OCI-M2 (cell line): ENCODE results near the gene C2orf42.
A peak's percentile ranks its signal among the peaks of the same experiment; 100 is the strongest.
"Not testable (repeated sequence)": the region's sequence is repeated elsewhere in the genome, so short reads cannot be mapped to it uniquely, and the experiment has no call there.

Experiments
- DNase-seq: peaks from one replicate; lab custom pipeline; 2025; ENCODE audit not compliant: unreplicated experiment; lab: John Stamatoyannopoulos, UW

The C2orf42 gene

DNA sequence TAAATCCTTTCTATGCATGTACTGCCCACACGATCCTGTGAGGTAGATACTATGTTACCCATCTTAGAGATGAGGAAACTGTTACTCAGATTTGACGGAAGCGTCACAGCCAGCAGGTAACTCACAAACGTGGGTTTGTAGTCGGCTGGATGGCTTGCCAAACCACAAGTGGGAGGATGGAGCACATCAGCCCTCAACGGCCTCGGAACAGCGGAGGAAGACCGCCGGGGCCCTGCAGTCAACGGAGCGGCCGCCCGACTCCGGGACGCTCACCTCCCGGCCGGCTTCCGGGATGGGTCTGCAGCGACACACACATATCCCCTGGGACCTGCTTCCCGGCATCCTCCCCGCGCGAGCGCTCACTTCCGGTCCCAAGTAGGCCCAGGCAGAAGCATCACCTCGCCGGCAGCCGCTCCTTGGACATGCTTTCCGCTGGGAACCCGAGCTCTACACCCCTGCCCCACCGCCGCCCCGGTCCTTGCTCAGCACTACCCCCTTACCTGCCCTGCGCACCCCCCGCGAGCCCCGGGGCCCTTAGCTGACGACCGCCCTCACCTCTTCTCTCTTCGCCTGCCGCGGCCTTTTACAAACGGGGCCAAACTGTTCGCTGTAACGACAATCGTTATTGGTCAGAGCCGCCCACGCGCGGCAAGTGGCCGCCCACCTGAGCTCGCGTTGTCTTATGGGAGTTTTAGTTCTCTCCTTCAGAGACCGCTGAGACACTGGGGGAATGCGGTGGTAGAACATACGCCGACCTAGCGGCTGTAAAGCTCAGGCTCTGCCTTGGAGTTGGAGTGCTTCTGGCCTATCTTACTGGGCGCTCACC lies at the start of gene C2orf42:
TSS of gene C2orf42 (minus strand) at position 602 of the 826 bp plus-strand sequence. CDS start 9,034 bp downstream, outside the sequence.
- DNase-seq: peak; percentile 65

DNA sequence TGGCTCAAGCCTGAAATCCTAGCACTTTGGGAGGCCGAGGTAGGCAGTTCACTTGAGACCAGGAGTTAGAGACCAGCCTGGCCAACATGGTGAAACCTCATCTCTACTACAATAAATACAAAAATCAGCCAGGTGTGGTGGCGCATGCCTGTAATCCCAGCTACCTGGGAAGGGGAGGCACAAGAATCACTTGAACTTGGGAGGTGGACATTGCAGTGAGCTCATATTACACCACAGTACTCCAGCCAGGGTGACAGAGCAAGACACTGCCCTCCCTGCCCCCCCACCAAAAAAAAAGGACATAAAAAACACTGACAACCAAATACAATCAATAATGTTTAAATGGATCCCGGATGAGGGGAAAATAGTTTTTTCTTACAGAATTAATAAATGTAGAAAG lies 49.8 kb upstream of the C2orf42 start:
- DNase-seq: no peak

DNA sequence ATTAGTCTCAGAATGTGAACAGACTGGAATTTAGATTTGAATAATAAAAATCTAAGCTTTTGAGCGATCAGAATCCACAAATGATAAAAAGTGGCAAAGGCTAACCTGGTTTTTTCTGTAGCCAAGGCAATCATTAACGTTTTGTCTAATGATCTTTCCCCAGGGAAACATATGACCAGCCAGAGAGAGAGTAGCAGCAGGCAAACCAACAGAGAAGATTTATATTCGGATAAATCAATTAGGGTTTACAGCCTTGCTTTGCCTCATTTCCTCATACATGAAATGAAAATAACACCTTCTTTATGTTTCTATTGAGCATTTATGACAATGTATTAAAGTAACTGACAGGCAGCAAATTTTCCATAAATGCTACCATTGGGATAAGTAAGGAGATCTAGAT lies 43.1 kb upstream of the C2orf42 start:
- no peak for DNase-seq

DNA sequence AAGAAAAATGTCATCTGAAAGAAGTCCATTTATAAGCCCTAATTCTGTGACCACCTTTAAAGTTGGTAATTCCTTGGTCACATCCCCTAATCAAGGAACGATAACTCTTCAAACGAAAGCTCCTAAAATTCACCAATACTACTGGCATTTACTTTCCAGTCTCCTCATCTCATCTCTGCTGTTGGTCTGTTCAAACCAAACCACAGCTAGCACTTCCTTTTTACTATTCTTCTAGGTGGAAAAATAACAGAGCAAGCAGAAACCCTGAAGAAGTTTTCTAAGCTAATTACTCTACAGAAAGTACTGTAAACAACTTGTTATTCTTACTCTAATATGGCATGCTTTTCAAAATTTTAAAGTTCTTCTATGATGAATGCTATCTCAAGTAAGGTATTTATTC lies 36.0 kb upstream of the C2orf42 start:
- DNase-seq: no peak

DNA sequence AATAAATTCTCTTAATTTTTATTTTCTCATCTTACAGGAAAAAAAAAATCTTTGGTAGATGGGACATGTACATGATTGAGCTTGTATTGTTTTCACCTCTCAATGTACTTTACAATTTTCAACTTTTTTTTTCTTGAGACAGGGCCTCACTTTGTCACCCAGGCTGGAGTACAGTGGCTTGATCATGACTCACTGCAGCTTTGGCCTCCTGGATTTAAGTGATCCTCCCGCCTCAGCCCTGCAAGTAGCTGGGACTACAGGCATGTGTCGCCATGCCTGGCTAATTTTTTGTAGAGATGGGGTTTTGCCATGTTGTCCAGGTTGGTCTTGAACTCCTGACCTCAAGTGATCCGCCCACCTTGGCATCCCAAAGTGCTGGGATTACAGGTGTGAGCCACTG lies 32.5 kb upstream of the C2orf42 start:
- not testable (repeated sequence) for DNase-seq

DNA sequence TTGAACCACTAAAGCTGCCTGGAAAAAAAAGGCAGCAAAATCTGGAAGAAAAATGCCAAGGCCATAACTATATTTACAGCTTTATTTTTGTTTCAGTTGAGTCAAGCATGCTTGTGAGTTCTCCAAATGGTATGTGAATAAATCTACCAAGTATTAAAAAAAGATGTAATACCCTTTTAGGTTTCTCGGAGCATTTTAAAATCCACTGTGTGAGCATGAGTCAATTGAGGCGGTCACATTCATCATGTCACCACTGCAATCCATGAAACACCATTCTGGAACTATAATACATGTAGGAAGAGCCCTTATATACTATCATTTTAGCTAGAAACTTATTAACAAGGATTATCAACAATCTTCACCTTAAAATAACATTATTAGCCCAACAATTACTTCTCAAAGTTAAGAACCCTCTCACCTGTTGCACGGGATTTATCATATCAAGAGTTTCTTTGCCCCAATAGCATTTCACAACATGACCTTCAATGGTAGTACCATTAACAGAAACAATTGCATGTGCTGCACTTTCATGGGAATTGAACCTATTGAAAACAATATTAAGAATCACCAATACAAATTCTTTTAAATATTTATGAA lies 24.2 kb upstream of the C2orf42 start:
- no peak for DNase-seq

DNA sequence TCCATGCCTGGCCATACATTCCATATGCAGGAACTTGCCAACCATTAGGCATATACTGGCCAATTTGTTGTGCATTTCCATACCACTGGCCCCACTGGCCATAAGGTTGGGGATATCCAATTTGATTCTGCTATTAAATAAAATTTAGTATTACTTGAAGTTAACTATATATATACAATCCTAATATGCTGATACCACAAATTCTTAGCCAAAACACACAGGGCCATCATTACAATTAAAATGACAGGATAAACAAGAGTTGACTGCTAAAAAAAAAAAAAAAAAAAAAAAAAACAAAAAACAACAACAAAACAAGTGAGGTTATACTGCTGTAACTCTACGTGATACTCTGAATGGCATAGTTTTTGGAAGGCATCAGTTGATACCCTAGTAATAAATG lies 23.5 kb upstream of the C2orf42 start:
- DNase-seq: no peak

DNA sequence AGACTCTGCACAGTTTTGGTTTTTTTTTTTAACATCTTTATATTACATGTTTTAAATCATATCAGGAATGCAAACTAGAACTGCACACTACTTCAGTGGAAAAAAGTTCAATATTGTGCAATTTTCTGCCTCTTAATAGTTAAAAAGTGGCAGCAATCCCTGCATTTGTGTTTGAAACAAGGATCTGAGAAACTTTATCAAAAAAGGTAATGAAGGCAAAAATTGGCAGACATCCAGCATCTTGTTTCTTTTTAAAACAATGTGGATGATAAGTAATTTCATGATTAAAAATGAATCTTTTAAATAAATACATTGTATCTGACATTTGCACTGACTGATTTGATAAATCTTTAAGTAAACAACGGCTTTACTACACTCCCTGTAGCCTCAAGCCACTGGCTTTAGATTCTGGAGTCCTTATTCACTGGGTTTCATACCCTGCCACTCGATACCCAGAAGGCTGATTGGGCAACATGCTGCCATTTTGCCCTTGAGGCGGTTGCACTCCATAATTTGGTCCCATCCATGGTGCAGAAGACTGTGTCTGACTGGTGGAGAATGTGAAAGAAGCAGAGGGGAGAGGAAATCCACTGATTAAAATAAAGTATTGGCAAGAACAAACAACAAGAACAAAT lies 21.6 kb upstream of the C2orf42 start:
- DNase-seq: no peak

DNA sequence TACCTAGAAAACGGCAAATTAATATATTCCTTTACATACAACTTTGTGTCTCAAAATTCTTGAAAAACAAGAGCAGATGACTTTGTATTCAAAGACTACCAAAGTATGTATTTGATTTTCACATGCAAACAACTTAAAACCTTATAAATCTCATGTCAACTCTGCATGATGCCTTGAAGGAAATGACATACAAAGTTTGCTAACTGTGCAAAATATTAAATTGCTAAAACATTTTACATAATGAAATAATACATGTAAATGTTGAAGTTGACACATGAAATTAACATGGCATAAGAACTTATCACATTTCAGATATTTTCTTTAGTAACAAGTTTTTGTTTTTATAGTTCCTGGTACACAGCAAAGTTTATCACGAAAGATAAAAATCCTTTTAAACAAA lies 20.8 kb upstream of the C2orf42 start:
- no peak for DNase-seq

DNA sequence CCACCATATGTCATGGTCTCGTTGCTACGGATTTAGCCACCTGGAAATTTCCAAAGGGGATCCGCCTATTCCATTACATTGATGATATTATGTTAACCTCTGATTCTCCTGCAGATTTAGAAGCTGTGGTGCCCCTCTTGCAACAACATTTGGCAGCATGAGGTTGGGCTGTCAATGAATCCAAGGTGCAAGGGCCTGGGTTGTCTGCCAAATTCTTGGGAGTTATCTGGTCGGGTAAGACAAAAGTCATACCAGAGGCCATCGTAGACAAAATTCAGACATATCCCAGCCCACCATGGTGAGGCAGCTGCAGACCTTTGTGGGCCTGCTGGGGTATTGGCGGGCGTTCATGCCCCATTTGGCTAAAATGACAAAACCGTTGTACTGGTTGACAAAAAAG lies 13.6 kb upstream of the C2orf42 start:
- DNase-seq: no peak

DNA sequence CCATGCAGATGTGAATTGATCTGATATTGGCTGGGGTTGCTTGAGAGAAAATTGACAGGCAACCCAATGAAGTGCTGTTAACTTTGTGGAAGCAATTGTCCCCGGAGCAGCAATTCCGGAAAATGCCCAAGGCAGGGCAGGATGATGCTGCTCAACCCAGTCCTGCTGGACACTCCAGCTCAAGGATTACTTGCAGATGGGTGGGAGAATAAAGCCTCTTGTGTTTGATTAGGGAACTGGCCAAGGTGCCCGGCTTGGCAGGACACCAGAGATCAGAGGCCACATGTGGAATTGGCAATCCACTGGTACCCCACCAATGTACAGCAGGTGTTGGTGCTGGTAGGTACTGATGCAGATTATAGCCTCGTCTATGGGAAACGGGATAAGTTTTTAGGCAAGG lies 12.3 kb upstream of the C2orf42 start:
- no peak for DNase-seq

DNA sequence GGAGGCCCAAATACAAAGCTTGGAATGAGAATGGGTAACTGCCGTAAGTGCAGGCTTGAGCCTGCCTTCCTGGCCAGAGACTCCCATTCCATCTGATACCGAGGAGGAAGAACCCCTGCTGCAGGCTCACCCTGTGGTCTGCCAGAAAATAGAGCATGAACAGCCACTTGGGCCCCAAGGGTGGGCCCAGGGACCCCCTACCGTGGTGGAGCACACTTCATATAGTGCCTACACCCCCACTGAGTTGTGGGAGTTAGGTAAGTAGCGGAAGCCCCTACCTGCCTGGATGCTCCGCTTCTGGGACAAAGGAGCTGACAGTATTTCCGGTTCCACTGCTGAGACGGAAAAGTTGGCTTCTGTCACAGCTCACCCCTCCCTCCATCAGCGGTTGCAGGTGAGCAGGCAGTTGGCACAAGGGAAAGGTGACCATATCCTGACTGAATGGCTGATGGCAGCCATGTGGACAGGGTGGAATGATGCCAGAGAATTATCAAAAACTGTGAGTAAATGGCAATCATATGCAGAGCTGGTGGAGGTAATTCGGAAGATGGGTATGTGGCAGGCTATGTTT lies 11.5 kb upstream of the C2orf42 start:
- DNase-seq: no peak

DNA sequence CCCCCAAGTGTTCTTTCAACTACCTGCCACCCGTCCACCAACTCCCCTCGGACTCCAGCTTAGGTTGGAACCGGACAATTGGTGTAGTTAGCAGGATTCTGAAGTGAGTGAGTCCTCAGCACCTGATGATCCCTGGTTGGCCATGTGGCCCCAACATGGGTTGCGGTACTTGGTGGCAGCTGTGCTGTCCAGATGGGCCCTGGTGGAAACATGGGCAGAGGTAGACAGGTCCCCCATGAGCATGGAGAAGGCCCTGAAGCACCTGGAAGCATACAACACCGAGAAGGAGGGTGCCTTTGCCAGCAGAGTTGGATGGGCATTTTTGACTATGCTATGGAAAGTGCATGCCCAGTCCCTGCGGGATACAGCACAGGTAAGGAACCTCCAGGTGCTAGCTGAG lies 11.0 kb upstream of the C2orf42 start:
- DNase-seq: no peak

DNA sequence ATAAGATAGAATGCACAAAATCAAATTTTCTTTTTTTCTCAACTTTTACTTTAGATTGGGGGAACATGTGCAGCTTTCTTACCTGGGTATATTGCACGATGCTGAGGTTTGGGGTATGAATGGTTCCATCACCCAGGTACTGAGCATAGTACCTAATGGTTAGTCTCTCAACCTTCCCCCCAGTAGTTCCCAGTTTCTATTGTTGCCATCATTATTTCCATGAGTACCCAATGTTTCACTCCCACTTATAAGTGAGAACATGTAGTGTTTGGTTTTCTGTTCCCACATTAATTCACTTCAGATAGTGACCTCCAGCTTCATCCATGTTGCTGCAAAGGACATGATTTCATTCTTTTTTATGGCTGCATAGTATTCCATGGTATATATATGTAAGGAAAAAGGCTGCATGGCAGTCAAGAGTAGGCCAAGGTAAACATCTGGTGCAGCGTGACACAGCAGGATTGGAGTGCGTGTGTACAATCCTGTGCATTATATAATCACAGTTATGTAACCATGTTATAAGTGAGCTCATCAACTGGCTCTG lies 10.5 kb upstream of the C2orf42 start:
- no peak for DNase-seq

DNA sequence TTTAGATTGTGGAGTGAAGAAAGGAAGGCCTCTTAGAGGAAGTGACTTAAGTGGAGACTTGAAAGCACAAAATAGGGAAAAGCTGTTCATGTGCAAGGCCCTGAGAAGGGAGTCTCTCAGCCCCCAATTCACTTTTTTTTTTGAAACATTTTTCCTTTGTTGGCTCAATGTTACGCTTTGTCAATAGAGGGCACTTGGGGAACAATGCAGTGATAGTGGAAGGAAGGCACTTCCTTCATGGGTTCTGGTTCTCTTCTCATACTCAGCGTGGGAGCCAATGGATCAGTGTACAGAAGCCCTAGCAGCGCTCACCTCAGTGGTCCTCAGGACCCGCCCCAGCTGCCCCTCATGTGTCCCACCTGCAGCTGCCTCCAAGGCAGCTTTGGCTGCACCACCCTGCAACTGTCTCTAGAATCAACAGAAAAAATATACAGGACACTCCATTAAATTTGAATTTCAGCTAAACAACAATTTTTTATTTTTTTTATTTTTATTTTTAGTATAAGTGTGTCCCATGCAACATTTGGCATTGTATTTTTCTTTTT lies 8.6 kb upstream of the C2orf42 start:
- no peak for DNase-seq

DNA sequence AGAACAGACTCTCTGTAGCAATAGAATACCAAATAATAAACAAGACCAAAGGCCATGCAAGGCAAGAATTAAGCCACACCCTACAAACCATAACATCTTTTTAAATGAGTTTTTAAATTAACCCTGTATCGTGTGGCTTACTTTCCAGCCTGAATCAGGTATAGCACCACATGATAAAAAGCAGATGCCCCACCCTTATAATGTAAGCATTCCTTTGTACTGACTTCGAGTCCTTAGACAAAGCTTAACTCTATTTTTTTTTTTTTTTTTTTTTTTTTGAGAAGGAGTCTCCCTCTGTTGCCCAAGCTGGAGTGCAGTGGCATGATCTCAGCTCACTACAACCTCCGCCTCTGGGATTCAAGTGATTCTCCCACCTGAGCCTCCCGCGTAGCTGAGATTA lies 1.7 kb upstream of the C2orf42 start:
- DNase-seq: no peak

DNA sequence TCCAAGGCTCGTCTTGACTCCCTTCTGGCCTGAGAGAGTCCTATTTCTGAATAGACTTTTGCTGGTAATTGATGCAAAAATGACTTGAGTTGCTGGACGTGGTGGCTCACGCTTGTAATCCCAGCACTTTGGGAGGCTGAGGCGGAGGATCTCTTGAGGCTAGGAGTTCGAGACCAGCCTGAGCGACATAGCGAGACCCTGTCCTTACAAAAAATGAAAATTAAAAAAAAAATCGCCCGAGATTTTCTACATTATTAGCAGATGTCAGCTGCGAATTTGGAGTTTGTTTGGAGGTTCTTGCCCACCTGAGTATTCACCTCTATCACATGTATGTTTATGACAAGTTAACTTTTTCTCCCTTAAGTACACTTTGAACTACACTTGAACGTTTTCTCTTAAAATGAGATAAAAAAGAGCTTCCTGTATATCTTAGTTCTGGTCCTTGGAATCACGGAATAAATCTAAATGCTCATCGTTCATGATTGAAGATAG lies 471 bp upstream of the C2orf42 start:
- no peak for DNase-seq

DNA sequence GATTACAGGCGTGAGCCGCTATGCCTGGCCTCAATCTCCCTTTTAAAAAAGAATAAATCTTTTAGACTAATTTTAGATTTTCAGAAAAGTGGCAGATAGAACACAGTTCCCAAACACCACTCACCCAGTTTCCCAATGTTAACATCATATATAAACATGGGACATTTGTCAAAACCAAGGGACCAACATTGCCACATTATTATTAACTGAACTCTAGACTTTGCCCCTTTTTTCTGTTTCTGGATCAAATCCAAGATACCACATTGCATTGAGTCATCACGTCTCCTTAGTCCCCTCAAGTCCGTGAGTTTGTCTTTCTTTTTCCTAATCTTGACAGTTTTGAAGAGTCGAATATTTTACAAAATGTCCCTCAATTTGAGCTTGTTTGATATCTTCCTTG lies 2.4 kb downstream of the C2orf42 start:
- DNase-seq: no peak

DNA sequence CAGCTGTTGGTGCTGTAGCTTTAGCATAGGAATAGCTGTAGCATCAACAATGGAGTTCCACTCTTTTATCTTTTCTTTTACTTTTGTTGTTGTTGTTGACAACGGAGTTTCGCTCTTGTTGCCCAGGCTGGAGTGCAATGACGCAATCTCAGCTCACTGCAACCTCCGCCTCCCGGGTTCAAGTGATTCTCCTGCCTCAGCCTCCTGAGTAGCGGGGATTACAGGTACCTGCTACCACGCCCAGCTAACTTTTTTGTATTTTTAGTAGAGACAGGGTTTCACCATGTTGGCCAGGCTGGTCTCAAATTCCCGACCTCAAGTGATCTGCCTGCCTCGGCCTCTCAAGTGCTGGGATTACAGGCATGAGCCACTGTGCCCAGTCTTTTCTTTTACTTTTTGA lies 3.6 kb downstream of the C2orf42 start:
- DNase-seq: not testable (repeated sequence)

DNA sequence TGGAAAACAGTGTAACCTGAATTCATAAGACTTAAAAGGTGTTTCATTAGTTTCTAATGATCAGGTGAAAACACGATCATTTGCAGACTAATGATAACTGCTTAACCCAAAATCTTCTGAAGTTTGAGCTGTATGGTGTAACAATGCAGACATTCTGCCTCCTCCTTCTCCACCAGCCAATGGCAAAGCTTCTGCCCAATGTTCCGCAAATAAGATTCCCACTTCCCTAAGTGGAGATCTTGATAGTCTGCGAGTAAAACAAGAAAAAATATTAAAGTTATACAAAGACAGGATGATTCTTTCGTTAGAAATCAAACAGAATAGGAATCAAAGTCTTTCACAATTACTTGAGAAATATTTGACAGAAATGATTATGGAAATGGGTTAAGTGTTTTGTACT lies 8.1 kb downstream of the C2orf42 start:
- DNase-seq: no peak

DNA sequence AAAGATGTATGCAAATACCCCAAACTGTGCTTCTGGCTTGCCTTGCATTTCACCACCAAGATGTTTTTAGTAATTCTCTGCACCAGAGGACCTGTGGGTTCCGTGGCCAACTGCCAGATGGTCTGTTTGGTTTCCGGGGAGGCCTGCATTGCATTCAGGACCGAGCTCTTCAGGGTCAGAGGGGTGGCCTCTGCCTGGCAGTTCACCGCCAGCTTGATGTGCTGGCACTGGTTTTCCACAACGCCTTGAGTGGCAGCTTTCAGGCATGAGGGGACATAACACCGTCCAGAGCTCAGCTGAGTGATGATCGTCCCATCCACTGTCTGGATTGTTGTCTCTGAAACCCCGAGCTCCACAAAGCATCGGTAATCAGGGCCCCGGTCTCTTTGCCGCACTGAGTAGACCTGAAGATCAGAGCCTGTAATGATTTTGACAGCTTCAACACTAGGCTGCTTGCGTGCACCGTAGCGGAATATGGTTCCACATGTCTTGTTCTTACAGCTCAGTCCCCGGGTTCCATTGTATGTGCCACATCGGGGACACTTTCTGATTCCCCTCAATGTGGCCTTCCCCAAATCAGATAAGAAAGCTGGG lies 9.4 kb downstream of the C2orf42 start:
- no peak for DNase-seq
